Activated CD4-positive, CD25-positive, alpha-beta regulatory T cell treated with anti-CD3 and anti-CD28 coated beads, Interleukin-2, amount 50 U/mL, for 24 hours (primary cell): Measurements from ENCODE around the gene LARGE2.
A peak's percentile ranks its signal among the peaks of the same experiment; 100 is the strongest.

ENCODE experiments used
- ATAC-seq, 2 donors: fragments of 150-1000 bp; cut with Tn5 transposase; one replicate each; pipeline ENCODE4 v1.10.0; 2021; ENCODE audit warnings: mild to moderate bottlenecking in 1 of 2, moderate library complexity in 1 of 2

The LARGE2 gene

DNA sequence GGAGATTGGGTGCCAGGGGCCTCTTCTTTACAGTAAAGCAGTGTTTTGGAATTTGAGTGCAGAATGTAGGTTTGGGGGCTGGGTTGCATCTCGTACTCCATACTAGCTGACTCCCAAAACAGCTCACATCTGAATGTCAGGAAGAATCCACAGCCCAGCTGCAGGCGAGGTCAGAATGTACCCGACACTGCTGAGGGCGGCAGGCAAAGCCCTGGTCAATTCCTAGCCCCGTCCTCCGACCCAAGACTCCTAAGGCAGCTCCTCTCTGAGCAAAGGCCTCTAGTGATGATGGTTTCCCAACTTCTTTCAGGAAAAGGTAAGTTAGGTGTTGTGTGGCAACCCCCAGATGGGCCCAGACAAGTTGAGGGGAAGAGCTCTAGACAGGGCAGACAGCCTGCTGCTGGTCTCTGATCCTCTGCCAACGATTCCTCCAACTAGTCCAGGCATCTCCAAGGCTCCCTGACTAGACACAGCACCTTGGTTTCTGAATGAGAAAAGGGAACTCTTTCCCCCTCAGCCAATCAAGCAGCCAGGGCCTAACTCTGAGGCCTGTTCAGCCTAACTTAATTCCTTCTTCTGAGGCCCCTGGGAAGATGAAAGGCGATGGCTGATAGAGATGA is 8.6 kb downstream of the LARGE2 start:
- no peak for ATAC-seq

DNA sequence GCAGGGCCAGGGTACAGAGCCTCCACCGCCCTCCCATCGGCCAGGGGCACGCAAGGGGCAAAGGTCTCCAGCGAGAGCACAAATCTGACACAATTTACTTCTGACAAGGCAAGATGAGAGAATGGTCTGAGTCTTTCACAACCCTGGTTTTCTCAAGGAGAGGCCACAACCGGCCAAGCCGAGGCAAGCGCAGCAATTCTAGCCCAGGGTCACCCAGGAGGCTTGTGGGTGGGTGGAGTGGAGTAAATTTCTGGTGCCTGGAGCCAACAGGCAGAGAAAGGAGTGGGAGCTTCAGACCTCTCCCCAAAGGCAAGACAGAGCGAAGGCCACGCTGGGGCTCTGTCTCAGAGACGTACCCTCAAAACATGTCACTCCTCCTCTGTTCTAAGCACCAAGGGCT is 9.3 kb downstream of the LARGE2 start:
- no peak for ATAC-seq

DNA sequence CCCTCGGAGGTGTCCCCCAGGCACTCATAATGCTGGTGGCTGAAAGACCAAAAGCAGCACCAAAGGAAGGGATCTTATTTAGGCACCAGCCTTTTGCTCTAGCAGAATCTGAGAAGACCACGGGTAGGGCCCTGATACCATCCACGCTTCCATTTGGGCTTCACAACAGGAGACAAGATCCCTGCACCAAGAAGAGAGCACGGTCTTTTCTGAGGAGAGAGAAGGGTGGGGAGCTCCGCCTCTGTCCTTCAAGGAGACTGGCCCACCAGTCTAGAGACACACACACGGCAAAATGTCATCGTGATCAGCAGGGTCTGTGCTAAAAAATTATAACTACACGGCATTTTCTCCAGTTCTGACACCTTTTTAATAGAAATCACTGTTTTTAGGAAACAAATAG is 9.8 kb downstream of the LARGE2 start:
- no peak for ATAC-seq

DNA sequence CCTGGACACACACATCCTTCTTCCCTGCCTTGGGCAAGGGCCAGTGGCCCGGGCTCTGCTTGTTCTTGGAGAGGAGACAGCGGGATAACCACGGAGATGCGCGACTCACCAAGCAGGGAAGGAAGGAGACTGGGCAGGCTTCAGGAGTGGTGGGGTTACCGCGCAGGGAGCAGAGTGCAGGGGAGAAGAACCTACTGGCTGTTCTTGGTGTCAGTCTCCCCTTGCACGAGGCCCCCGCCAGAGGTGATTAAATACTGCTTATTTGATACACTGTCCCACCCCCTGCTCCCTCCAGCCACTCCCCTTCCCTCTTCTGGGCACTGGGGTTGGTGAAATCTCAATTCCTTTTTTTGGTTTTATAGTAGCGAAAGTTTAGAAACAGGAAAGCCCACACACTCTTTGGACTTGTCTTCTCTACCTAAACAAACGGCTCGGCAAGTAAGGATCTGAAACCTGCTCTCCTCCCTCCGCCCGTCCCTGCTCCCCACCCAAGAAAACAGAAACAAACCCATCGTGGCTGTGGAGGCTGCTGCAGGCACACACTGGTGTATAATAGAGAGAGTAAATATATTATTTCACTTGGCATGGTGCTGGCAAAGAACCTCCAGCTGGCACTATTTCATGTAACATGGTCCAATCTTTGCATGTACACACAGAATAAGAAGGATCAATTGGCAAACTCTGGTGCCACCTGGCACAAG is 10.8 kb downstream of the LARGE2 start:
- peak in 1 of 2 donors; percentile 19 for ATAC-seq

DNA sequence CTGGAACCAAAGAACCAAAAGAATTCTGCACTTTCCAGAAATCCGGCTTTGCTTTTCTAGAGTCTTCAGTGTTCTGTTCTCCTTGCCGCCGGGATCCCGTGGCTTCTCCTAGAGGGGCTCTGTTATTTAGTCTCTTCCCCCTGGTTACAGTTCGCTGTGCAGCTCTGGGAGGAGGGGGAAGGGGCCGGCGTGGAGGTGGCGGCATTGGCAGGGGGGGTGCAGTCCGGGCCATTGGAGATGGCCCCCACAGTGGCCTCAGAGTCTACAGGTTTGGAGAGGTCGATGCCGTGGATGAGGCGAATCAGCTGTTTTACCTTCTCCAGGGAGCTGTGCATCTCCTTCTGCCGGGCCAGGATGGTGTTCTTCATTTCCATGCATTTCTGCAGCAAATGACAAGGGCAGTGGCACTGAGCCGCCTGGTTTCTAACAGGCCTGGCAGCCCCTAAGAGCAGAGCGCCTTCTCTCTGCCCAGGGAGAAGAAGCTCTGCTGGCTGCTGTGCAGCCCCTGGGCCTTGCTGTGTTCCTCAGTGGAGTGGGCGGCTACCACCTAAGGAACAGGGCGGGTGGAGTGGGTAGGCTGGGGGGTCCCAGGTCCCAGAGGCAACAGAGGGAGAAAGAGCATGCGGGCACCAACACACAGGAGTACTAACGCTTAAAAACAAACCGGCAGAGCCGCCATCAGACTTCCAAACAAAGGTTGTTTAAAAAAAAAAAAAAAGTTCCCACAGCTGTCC is 11.6 kb downstream of the LARGE2 start:
- no peak for ATAC-seq

DNA sequence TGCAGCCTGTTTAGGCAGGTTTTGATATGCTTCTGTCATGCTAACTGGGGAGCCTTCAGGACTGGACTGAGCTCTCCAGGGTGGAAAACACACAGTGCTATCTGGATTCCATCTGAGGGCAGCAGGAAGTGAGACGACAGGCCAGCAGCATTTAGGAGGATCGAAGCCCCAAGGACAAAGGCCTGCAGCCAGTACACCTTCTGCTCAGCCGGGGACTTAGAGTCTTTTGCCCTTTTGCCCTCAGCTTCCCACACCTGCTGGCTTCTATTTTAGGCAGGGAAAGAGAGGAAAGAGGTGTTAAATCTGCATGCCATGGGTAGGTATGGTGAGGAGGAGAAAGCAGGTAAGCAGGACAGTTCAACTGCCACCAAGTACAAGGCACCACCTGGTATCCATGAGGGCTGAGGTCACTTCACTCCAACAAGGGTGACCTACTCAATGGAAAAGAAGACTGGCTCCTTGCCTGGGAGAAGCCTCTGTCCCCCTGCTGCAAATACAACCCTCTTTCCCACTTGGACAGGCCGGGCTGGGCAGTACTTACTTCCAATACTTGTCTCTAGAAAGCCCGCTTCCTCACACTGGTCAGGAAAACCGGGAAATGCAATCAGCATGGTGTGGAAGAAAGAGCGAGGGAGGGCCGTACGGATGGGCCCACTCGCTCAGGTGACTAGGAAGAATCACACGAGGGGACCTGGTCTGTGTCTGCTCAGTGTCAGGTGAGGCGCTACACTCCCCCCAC is 12.3 kb downstream of the LARGE2 start:
- ATAC-seq, result no peak

DNA sequence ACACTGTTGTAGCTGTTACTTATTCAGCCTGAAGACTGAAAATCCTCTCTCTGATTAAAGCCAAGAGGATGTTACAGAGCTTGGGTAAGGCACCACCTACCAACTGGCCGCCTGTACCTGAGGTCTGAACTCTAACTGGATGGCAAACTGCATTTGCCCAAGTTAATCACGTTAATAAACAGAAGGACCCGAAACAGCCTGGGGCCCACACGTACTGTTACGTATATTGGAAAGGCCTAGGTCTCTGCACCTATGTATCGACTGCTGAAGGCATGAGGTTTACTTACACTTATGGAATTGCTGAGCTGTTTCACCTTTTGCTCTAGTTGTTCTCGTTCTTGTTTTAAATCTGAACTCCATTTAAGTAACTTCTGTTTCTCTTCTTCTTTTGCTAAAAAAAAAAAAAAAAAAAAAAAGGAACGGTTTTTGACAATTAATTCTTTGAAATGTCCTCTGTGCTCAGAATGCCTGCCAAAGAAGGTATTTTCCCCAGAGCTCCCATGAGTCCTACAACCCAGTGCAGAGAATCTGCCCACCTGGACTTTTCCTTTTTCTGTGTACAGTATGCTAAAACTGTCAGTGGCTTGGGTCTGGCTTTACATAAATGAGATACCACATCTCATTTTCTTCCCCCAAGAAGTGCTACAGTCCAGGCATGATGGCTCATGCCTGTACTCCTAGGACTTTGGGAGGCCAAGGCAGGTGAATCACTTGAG is 13.1 kb downstream of the LARGE2 start:
- ATAC-seq, result no peak

DNA sequence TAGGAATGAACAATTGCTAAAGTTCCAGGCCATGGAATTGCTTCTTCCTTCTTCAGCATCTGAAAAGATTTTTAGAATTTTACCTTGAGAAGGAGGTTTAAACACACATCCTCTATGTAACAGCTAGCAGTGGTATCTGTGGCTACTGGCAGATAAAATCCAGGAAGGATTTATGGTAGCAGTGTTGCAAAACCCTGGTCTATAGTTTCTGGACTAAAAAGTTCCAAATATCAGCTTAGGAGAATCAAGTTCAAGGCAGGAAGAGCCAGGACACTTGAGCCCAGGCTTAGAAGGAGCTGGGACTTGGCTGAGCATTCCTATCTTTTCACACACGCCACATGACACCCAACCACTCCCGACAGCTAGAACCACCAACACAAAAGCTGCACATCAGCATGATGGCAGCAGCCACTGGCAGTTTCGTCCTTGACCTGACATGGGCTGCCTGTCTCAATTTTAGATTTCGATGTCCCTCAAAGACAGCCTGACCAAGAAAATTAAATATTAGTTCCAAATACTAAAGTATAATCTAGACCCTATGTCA is 14.1 kb downstream of the LARGE2 start:
- no peak for ATAC-seq

DNA sequence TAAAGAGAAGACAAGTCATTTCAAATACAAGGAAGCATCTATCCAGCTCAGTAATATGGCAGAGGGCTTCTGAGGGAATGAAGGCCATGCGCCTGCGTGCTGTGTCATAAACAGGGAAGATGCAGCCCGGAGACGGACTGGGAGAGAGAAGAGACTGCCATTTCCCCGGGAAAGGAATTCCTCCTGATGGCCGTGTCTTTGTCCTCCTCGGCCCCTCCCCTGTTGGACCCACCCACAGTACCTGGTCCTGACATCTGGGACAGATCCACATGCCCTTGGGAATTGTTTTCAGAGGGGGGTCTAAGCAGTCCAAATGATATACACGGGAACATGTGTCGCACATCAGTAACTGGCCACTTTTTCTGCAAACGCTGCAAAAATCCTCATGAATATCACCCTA is 15.5 kb downstream of the LARGE2 start:
- no peak for ATAC-seq

DNA sequence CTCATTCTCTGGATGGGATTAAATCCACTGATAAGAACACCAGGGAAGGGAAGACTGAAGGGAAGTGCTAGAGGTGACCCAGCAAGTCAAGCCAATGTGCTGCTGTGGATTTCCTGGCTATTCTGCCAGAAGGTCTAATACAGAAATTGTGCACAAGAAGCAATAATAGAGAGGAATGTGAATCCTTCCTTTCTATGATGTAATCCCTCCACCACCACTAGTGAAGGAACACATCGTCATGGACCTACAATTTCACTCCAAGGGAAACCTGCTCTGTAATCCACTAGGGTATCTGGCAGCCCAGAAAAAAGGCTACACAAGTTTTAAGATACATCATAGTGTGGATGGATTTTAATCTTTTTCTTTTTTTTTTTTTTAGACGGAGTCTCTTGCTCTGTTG is 17.4 kb downstream of the LARGE2 start:
- ATAC-seq, result no peak

DNA sequence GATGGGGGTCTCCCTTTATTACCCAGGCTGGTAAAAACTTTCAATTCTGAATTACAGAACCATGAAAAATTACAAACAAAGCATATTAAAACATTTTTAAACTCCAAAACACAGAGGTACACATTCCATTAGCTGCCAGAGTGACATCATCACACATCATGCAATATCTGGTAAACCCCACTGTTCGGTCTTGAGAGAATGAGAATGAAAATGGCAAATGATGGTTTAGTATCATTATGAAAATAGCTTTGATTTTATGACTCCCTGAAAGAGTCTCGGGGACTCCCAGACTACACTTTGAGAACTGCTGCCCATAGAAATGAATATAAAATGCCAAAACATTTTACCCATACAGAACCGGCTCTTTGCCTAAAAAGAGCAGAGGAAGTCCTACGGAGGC is 18.8 kb downstream of the LARGE2 start:
- ATAC-seq, result no peak

DNA sequence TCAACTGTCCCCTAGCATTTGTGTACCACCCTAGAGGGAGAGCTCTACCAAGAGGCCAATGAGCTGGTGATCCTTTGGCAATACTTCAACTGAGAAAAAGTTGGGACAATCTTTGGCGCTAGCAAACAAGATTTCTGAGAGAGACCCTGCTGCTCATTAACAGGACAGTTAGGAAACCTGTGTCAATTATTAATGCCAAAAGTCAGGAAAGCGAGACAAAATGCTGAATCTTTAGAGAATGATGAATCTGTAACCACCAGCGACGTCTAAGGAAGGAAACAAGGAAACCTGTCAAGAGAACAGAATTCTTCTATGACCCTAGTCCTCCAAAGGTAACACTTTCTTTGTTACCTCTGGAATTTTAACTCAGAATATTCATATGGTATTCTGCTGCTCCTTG is 19.9 kb downstream of the LARGE2 start:
- ATAC-seq, result no peak

DNA sequence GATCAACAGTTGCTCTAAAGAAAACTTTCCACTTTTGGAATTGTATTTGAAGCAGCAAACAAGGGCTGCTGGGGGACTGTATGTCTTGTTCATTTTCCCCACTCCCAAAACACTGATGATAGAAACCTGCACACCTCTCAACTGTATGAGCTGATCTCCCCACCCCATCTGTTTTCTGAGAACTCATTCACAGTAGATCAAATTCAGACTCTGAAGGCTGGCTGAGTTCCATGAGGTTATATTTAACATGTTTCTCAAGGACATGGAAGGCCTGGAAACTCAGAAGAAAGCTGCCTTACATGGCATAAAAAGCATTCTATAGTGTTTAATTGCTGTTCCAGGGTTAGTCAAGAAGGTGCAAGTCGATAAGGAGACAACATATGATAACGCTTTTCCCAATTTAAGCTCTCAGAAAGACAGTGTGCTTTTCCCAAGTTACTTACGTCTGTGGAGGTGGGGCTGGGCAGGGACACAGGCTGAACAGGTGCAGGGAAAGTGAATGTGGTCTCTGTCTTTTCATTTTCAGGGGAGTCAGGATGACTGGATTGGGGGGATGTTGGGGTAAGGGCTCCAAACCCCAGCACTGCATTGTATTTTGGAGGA is 23.0 kb downstream of the LARGE2 start:
- ATAC-seq, result no peak

DNA sequence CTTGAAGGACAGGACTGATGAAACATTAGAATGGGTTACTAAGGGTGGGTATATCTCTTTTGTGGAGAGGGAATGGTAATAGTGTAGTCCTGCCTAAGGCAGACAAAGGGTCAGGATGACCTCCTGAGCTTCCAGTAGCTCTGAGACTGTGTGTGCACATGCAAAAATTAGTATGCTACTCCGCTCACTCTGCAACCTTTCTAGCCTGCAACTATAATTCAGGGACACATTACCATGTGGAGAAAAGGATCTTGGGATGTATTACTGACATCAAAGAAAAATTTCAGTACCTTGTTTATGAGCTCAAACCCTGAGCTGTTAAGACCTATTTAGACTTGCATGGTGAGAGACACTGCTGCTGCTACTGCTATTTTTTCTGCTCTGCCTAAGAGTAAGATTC is 25.4 kb downstream of the LARGE2 start:
- ATAC-seq, result no peak

DNA sequence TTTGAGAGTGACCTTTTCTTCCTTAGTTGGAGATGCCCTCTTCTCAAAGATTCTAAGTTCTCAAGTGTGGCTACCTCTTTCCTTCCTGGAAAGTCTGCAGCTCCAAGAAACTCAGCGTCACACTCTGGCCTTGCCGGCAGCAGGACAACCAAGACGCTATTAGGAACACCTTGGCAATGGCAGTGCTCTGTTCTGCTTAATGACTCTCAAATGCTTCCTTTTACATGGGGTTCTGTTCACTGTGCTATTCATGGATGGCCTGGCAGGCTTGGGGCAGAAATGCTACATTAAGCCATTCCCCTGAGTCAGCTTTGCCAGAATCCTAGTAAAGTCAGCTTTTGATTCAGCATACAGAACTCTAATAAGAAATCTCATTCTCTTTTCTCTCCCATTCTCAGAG is 25.9 kb downstream of the LARGE2 start:
- ATAC-seq, result no peak

DNA sequence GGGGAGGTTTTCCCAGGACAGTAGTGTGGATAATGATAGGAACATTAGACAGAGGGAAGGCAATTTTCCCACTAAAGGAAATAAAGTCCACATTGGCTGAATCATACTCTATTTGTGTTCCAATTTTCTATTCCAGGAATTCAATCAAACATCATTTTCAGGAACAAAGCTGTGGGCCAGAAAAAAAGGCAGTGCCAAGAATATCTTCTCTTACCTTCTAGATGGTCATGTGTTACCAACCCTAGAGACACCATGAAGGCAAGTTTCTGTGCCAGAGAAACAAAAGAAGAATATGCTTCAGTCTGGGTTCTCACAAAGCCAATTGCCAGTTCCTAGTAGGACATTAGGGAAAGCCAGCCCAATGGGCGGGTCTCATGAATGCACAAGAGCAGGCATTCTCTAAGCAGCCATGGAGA is 27.5 kb downstream of the LARGE2 start:
- ATAC-seq, result no peak

DNA sequence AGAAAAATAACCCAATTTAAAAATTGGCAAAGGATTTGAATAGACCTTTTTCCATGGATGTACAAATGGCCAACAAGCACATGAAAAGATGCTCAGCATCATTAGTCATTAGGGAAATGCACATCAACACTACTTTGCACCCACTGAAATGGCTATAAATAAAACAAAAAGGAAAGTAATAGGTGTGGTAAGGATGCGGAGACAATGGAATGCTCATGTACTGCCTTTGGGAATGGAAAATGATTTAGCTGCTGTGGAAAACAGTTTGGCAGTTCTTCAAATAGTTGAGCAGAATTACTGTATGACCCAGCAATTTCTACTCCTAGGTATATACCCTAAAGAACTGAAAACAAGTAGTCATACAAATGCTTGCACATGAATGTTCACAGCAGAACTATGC is 37.4 kb downstream of the LARGE2 start:
- no peak for ATAC-seq

DNA sequence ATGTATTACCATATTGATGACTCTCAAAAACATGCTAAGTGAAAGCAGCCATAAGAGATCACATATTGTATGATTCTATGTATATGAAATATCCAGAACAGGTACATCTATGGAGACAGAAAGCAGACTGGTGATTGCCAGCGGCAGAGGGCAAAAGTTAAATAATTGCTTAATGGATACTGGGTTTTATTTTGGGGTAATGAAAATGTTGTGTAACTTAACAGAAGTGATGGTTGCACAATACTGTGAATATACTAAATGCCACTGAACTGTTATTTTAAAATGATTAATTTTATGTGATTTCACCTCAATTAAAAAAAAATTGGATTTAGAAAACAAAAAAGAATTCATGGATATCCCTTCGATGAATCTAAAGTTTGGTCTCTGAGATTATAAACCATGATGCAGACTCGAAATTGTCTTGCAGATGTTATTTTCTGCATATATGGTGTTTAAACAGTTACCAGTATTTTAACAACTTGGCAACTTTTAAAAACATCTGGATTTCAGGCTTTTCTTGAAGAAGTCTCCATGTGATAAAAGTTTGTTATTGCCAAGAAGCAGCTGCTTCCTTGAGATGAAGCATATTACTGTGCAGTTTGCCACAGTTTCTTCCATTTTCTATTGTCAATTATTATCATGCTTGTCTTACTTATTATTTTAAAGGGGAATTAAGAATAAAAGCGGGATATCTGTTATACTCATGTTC is 38.1 kb downstream of the LARGE2 start:
- ATAC-seq, result no peak

DNA sequence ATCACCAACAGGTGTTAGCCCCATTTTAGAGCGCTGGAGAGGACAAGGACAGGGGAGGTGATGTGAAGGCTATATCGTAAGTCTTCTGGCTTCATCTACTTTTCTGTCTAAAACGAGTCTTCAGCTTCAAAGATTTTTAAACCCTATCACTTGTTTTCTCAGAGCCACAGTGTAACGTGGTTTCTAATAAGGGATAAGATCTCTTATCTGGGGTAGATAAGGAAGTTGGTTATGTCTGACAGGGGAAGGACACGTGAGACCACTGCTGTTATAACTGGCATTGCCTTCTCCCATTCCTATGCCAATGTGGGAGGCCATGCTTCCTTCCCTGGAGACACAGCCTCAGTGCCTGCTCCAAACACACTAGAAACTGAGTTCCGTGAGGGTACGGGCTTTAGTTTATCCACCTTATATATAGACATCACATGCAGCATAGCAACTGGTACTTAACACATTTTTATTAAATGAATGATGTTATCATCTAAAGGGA is 39.3 kb downstream of the LARGE2 start:
- no peak for ATAC-seq

DNA sequence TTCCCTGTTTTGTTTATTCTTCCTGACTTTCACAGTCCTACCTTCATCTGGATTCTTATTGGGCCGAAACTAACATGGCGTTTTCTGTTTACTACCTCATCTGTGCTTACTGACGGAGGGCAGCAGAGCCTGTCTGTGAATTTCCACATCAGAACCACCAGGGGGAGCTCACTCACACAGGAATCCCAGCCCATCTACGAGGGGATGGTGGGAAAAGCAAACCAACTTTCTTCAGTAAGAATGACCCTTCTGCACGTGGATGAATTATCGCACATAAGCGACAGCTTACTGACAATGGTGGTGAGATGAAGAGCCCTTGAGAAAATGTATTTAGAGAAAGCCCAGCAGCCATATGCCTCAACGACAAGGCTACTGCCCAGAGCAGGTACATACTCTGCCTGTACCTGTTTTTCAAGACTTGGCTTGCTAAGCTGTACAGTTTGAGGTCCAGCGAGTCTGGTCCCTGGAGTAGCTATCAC is 42.5 kb downstream of the LARGE2 start:
- ATAC-seq, result peak; percentile 67 to 82

DNA sequence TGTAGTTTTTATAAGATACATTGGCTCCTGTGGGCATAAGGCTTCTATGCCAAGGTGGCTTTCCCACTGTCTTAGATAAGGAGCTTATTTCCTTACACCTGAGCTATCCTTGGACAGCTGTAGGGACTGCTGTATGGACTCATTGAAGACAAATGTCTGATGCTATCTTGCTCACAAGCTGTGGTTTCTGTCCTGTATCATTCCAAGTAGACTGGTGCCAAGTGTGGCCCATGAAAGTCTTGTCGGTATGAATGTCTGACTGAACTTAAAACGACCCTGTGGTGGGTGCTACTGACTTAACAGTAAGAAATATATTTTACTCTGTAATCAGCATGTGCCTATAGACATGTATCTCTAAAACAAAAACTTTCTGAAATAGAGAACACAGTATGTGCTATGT is 45.0 kb downstream of the LARGE2 start:
- no peak for ATAC-seq
